Ovary (tissue), 3 donors: ENCODE data around the gene IL4.

ENCODE experiments used
- CTCF ChIP-seq, 3 donors: fragments of 450-650 bp in 2 of 3; fragments of 200-600 bp in 1 of 3; IDR thresholded peaks; one replicate each; pipeline versions ENCODE4 v1.5.1 to v1.8.0; 2016 to 2022; ENCODE audit warnings: antibody characterized with exemption in 3 of 3, mild to moderate bottlenecking in 1 of 3
- EP300 ChIP-seq: sonication (generic); formaldehyde crosslinking; IDR thresholded peaks from one replicate; pipeline ENCODE4 v1.6.1; 2017; ENCODE audit warnings: antibody characterized with exemption
- POLR2A ChIP-seq: fragments of 450-650 bp; IDR thresholded peaks from one replicate; pipeline ENCODE4 v1.6.1; 2017; ENCODE audit warnings: antibody characterized with exemption, mild to moderate bottlenecking, moderate library complexity
- donor health status: DM: no; HTN: no; CAD: no.

GRCh38 chr5:132684491-132684890 lies 10.7 kb downstream of the IL4 start:
- no peak for TF ChIP-seq POLR2A
- no peak for TF ChIP-seq CTCF (IDR thresholded peaks at IDR 0.05)
- no peak for TF ChIP-seq EP300
